Esophagus mucosa (tissue), 1 donor: ENCODE data around the gene BHLHE41. TPM values are rescaled to one million over a fixed set of nuclear protein-coding genes. Genes with fewer than 3 reads are reported as not detected.

ENCODE experiments used
- ATAC-seq: fragments of 200-7000 bp; cut with Tn5 transposase; one replicate; pipeline ENCODE4 v1.9.1; 2020
- total RNA-seq: library from RNA; stranded (reverse); gene quantifications from one replicate; pipeline ENCODE4 v1.2.4, GENCODE V29; 2023
- donor health status: DM: yes; HTN: yes; CAD: no.

Gene BHLHE41
- total RNA-seq, 1 donor from 2014 or later = 5.8 TPM

GRCh38 chr12:26133521-26133920 lies 8.7 kb upstream of the BHLHE41 start:
- no peak for ATAC-seq

GRCh38 chr12:26132866-26133265 lies 8.0 kb upstream of the BHLHE41 start:
- no peak for ATAC-seq

- no peak for ATAC-seq
Measured at GRCh38 chr12:26131936-26132335, 7.1 kb upstream of the BHLHE41 start.

GRCh38 chr12:26130728-26131127 lies 5.9 kb upstream of the BHLHE41 start:
- ATAC-seq = no peak

- no peak for ATAC-seq
Measured at GRCh38 chr12:26128168-26128567, 3.3 kb upstream of the BHLHE41 start.

- ATAC-seq = no peak
Measured at GRCh38 chr12:26127404-26127803, 2.6 kb upstream of the BHLHE41 start.

- ATAC-seq = peak; percentile 76
Measured at GRCh38 chr12:26126340-26127284, 1.8 kb upstream of the BHLHE41 start.

GRCh38 chr12:26125400-26126339 lies 833 bp upstream of the BHLHE41 start:
- peak; percentile 85 for ATAC-seq

- ATAC-seq = no peak
Measured at GRCh38 chr12:26123482-26123980, 1.3 kb downstream of the BHLHE41 start.

- ATAC-seq = no peak
Measured at GRCh38 chr12:26122681-26123481, 2.0 kb downstream of the BHLHE41 start.

GRCh38 chr12:26122061-26122680 lies 2.7 kb downstream of the BHLHE41 start:
- ATAC-seq = no peak

- no peak for ATAC-seq
Measured at GRCh38 chr12:26121323-26122060, 3.3 kb downstream of the BHLHE41 start.

- no peak for ATAC-seq
Measured at GRCh38 chr12:26120561-26121274, 4.1 kb downstream of the BHLHE41 start.

GRCh38 chr12:26119391-26119989 lies 5.3 kb downstream of the BHLHE41 start:
- peak; percentile 18 for ATAC-seq

- no peak for ATAC-seq
Measured at GRCh38 chr12:26118308-26118707, 6.5 kb downstream of the BHLHE41 start.

GRCh38 chr12:26116829-26117715 lies 7.8 kb downstream of the BHLHE41 start:
- no peak for ATAC-seq

- ATAC-seq = no peak
Measured at GRCh38 chr12:26114720-26115401, 10.0 kb downstream of the BHLHE41 start.
